ENCODE data around the gene NCKAP5. TPM values are rescaled to one million over a fixed set of nuclear protein-coding genes. Genes with fewer than 3 reads are reported as not detected.

The NCKAP5 gene
- total RNA-seq, 1 donor from 2014 or later = 7.9 TPM

GRCh38 chr2:133444465-133444864 lies 123.8 kb downstream of the NCKAP5 start:
- intact Hi-C loops (cut with DNase I) = no loop called here
- no peak for DNase-seq
- no peak for ATAC-seq (ENCODE audit: poor library complexity)

GRCh38 chr2:133442393-133442792 lies 125.9 kb downstream of the NCKAP5 start:
- no peak for ATAC-seq (ENCODE audit: poor library complexity)
- intact Hi-C loops (cut with DNase I) = no loop called here
- no peak for DNase-seq

- no peak for DNase-seq
- intact Hi-C loops (cut with DNase I) = no loop called here
- no peak for ATAC-seq (ENCODE audit: poor library complexity)
Observed at GRCh38 chr2:133439565-133439920, 128.7 kb downstream of the NCKAP5 start.

- DNase-seq (no peak), ATAC-seq (ENCODE audit: poor library complexity) (no peak)
- intact Hi-C loops (cut with DNase I) = no loop called here
Observed at GRCh38 chr2:133438848-133439564, 129.3 kb downstream of the NCKAP5 start.

- DNase-seq (no peak), ATAC-seq (ENCODE audit: poor library complexity) (no peak)
- intact Hi-C loops (cut with DNase I) = no loop called here
Observed at GRCh38 chr2:133438026-133438425, 130.2 kb downstream of the NCKAP5 start.

GRCh38 chr2:133437492-133437891 lies 130.8 kb downstream of the NCKAP5 start:
- intact Hi-C loops (cut with DNase I) = no loop called here
- DNase-seq = no peak
- no peak for ATAC-seq (ENCODE audit: poor library complexity)

GRCh38 chr2:133434959-133435668 lies 133.1 kb downstream of the NCKAP5 start:
- intact Hi-C loops (cut with DNase I) = no loop called here
- peak; percentile 95 for ATAC-seq (ENCODE audit: poor library complexity)
- no peak for DNase-seq

- intact Hi-C loops (cut with DNase I) = no loop called here
- no peak for ATAC-seq (ENCODE audit: poor library complexity)
Observed at GRCh38 chr2:133433455-133434451, 134.5 kb downstream of the NCKAP5 start.

GRCh38 chr2:133432778-133433177 lies 135.5 kb downstream of the NCKAP5 start:
- ATAC-seq (ENCODE audit: poor library complexity) (no peak), DNase-seq (no peak)
- intact Hi-C loops (cut with DNase I) = no loop called here

More at GRCh38 chr2:133433455-133434451, 134.5 kb downstream of the NCKAP5 start:
- no peak for DNase-seq

- DNase-seq = no peak
- no peak for ATAC-seq (ENCODE audit: poor library complexity)
- intact Hi-C loops (cut with DNase I) = no loop called here
Observed at GRCh38 chr2:133431289-133431688, 137.0 kb downstream of the NCKAP5 start.

- intact Hi-C loops (cut with DNase I) = no loop called here
- DNase-seq (no peak), ATAC-seq (ENCODE audit: poor library complexity) (no peak)
Observed at GRCh38 chr2:133426791-133427190, 141.5 kb downstream of the NCKAP5 start.

GRCh38 chr2:133425612-133426011 lies 142.7 kb downstream of the NCKAP5 start:
- DNase-seq (no peak), ATAC-seq (ENCODE audit: poor library complexity) (no peak)
- intact Hi-C loops (cut with DNase I) = no loop called here

GRCh38 chr2:133424876-133425275 lies 143.4 kb downstream of the NCKAP5 start:
- DNase-seq (no peak), ATAC-seq (ENCODE audit: poor library complexity) (no peak)
- intact Hi-C loops (cut with DNase I) = no loop called here

- DNase-seq = no peak
- ATAC-seq (ENCODE audit: poor library complexity) = no peak
- intact Hi-C loops (cut with DNase I) = no loop called here
Observed at GRCh38 chr2:133422931-133423351, 145.3 kb downstream of the NCKAP5 start.

GRCh38 chr2:133421516-133422324 lies 146.5 kb downstream of the NCKAP5 start:
- peak; percentile 91 for ATAC-seq (ENCODE audit: poor library complexity)
- DNase-seq = no peak
- intact Hi-C loops (cut with DNase I) = no loop called here

- ATAC-seq (ENCODE audit: poor library complexity) (no peak), DNase-seq (no peak)
- intact Hi-C loops (cut with DNase I) = no loop called here
Observed at GRCh38 chr2:133420788-133421187, 147.5 kb downstream of the NCKAP5 start.

- DNase-seq = no peak
- ATAC-seq (ENCODE audit: poor library complexity) = no peak
- intact Hi-C loops (cut with DNase I) = no loop called here
Observed at GRCh38 chr2:133418671-133419070, 149.6 kb downstream of the NCKAP5 start.

- DNase-seq (no peak), ATAC-seq (ENCODE audit: poor library complexity) (no peak)
- intact Hi-C loops (cut with DNase I) = no loop called here
Observed at GRCh38 chr2:133418021-133418420, 150.2 kb downstream of the NCKAP5 start.

All from Right ventricle myocardium superior (tissue), 1 donor.